OCI-LY7 (cell line): ENCODE measurements around the gene ZNF609.

Experiments
- EZH2phosphoT487 ChIP-seq: fragments of 200-600 bp; sonication (generic); IDR thresholded peaks from 2 replicates; pipeline ENCODE4 v1.6.1; 2018; ENCODE audit warnings: low read depth, borderline replicate concordance, mild to moderate bottlenecking, mixed run types, antibody characterized with exemption, low read length, moderate library complexity, mixed read lengths
- TF ChIP-seq, protein P1 (sequence below): fragments of 200-600 bp; sonication (generic); conservative IDR thresholded peaks from 2 replicates; pipeline ENCODE4 v1.5.1; 2014; ENCODE audit warnings: mild to moderate bottlenecking, antibody characterized with exemption, low read length, moderate library complexity, mixed read lengths

DNA sequence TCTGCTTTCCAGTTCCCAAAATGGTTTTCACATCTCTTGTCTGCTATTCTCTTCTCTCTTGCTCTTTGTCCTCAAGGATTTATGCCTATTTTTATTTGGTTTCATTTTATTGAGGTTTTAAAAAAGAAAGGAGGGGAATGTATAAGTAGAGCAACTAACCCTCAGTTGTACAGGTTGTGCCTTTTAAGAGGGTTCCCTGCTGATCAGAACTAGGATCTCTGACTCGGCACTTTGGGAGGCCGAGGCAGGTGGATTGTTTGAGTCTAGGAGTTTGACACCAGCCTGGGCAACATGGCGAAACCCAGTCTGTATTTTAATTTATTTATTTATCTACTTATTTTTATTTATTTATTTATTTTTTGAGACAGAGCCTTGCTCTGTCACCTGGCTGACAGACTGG, 123.6 kb downstream of the ZNF609 start:
- TF ChIP-seq, protein P1, sequence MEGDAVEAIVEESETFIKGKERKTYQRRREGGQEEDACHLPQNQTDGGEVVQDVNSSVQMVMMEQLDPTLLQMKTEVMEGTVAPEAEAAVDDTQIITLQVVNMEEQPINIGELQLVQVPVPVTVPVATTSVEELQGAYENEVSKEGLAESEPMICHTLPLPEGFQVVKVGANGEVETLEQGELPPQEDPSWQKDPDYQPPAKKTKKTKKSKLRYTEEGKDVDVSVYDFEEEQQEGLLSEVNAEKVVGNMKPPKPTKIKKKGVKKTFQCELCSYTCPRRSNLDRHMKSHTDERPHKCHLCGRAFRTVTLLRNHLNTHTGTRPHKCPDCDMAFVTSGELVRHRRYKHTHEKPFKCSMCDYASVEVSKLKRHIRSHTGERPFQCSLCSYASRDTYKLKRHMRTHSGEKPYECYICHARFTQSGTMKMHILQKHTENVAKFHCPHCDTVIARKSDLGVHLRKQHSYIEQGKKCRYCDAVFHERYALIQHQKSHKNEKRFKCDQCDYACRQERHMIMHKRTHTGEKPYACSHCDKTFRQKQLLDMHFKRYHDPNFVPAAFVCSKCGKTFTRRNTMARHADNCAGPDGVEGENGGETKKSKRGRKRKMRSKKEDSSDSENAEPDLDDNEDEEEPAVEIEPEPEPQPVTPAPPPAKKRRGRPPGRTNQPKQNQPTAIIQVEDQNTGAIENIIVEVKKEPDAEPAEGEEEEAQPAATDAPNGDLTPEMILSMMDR = no peak
- no peak for TF ChIP-seq EZH2phosphoT487
